ENCODE results near the gene BCAR1. TPM values are rescaled to one million over a fixed set of nuclear protein-coding genes. Genes with fewer than 3 reads are reported as not detected.

BCAR1 gene
- polyA plus RNA-seq, 1 donor from 2014 or later, result 39.1 TPM

- H3K36me3 ChIP-seq (ENCODE audit: insufficient read depth, low read length), result no peaks in the 10 kb centered on the region
- no peak overlapping the region for H3K9ac ChIP-seq (ENCODE audit: low read length)
- no peak overlapping the region for H3K27ac ChIP-seq (ENCODE audit: low read length)
- H2AFZ ChIP-seq (ENCODE audit: low read depth, low read length), result no peak overlapping the region
- no peak overlapping the region for H3K4me2 ChIP-seq (ENCODE audit: low read length)
- no peaks in the 10 kb centered on the region for H3F3A ChIP-seq (ENCODE audit: insufficient read depth, low read length, poor library complexity, severe bottlenecking)
- H3K9me3 ChIP-seq (ENCODE audit: low read length), result no peaks in the 10 kb centered on the region
- H3K4me3 ChIP-seq (ENCODE audit: low read length), result no peak overlapping the region
- TF ChIP-seq EZH2 (IDR thresholded peaks at IDR 0.05; ENCODE audit: borderline replicate concordance, insufficient read depth, low read length, poor library complexity, severe bottlenecking), result no peak
- no peak for TF ChIP-seq CTCF (IDR thresholded peaks at IDR 0.05; ENCODE audit: poor library complexity, severe bottlenecking)
- no peak for TF ChIP-seq TAF1 (IDR thresholded peaks at IDR 0.05; ENCODE audit: low read depth)
- TF ChIP-seq SMC3 (conservative IDR thresholded peaks at IDR 0.05; ENCODE audit: poor library complexity), result no peak
- TF ChIP-seq RAD21 (conservative IDR thresholded peaks at IDR 0.05), result no peak
- TF ChIP-seq REST (IDR thresholded peaks at IDR 0.05; ENCODE audit: borderline replicate concordance), result no peak
- TF ChIP-seq EP300 (conservative IDR thresholded peaks at IDR 0.05; ENCODE audit: poor library complexity, severe bottlenecking), result no peak
- TF ChIP-seq POLR2AphosphoS5 (IDR thresholded peaks at IDR 0.05), result no peak
- no peak for TF ChIP-seq MXI1 (conservative IDR thresholded peaks at IDR 0.05; ENCODE audit: poor library complexity, severe bottlenecking)
- no peaks in the 10 kb centered on the region for H3K9me2 ChIP-seq (ENCODE audit: insufficient read depth, low read length)
- no peaks in the 10 kb centered on the region for H3K27me3 ChIP-seq (ENCODE audit: insufficient read depth, low read depth, low read length)
- no peaks in the 10 kb centered on the region for H4K20me1 ChIP-seq (ENCODE audit: insufficient read depth)
- H3K79me2 ChIP-seq (replicated peaks; ENCODE audit: insufficient read depth, low read length), result no peaks in the 10 kb centered on the region
Measured at GRCh38 chr16:75287708-75288107, 36.3 kb upstream of the BCAR1 start.

GRCh38 chr16:75286389-75286788 is 35.0 kb upstream of the BCAR1 start:
- TF ChIP-seq EP300 (conservative IDR thresholded peaks at IDR 0.05; ENCODE audit: poor library complexity, severe bottlenecking) (no peak), MXI1 (conservative IDR thresholded peaks at IDR 0.05; ENCODE audit: poor library complexity, severe bottlenecking) (no peak), TAF1 (IDR thresholded peaks at IDR 0.05; ENCODE audit: low read depth) (no peak), SMC3 (conservative IDR thresholded peaks at IDR 0.05; ENCODE audit: poor library complexity) (no peak), CTCF (IDR thresholded peaks at IDR 0.05; ENCODE audit: poor library complexity, severe bottlenecking) (no peak), EZH2 (IDR thresholded peaks at IDR 0.05; ENCODE audit: borderline replicate concordance, insufficient read depth, low read length, poor library complexity, severe bottlenecking) (no peak)
- Histone ChIP-seq H3K9ac (ENCODE audit: low read length) (no peak overlapping the region), H3K27me3 (ENCODE audit: insufficient read depth, low read depth, low read length) (no peaks in the 10 kb centered on the region), H2AFZ (ENCODE audit: low read depth, low read length) (no peak overlapping the region), H3K27ac (ENCODE audit: low read length) (no peak overlapping the region), H4K20me1 (ENCODE audit: insufficient read depth) (no peaks in the 10 kb centered on the region), H3K79me2 (replicated peaks; ENCODE audit: insufficient read depth, low read length) (no peaks in the 10 kb centered on the region), H3K4me2 (ENCODE audit: low read length) (no peak overlapping the region), H3K9me2 (ENCODE audit: insufficient read depth, low read length) (no peaks in the 10 kb centered on the region), H3F3A (ENCODE audit: insufficient read depth, low read length, poor library complexity, severe bottlenecking) (no peaks in the 10 kb centered on the region), H3K36me3 (ENCODE audit: insufficient read depth, low read length) (no peaks in the 10 kb centered on the region), H3K4me3 (ENCODE audit: low read length) (no peak overlapping the region), H3K9me3 (ENCODE audit: low read length) (no peaks in the 10 kb centered on the region)

All from neural cell (in vitro differentiated cells).